ENCODE results near the gene TBC1D17. TPM values are rescaled to one million over a fixed set of nuclear protein-coding genes. Genes with fewer than 3 reads are reported as not detected.

The TBC1D17 gene
- 10 to 100 TPM; 44.5 to 49.3 TPM for total RNA-seq

GRCh38 chr19:49877020-49877878, at the start of gene TBC1D17, which contains the start of gene AKT1S1:
TBC1D17 (plus strand) TSS chr19:49877702; CDS start chr19:49877724, 22 bp downstream.
AKT1S1 (minus strand) TSS chr19:49877355; CDS start chr19:49873295, 4,060 bp downstream.

GRCh38 chr19:49850487-49851342, 26.8 kb upstream of the TBC1D17 start, which contains the start of gene PTOV1:
PTOV1 (plus strand) TSS chr19:49851159.

GRCh38 chr19:49866933-49867782, 10.3 kb upstream of the TBC1D17 start, which contains the start of gene PNKP:
PNKP (minus strand) TSS chr19:49867576; CDS start chr19:49867204, 372 bp downstream.

GRCh38 chr19:49896863-49897621, 19.5 kb downstream of the TBC1D17 start, which contains the start of gene IL4I1:
IL4I1 (minus strand) TSS chr19:49896887; CDS start chr19:49896160, 727 bp downstream.

GRCh38 chr19:49929121-49929610, 51.7 kb downstream of the TBC1D17 start, which contains the start of the genes ATF5 and NUP62:
ATF5 (plus strand) TSS chr19:49929205; CDS start chr19:49930851, 1,646 bp downstream.
NUP62 (minus strand) TSS chr19:49929504; CDS start chr19:49909807, 19,697 bp downstream.

Small RNA genes within 50 kb of the gene (microRNA-seq; reads per million reads assigned to microRNA genes)
- gene MIR4749 (ENCODE audit: borderline microRNAs expressed, borderline replicate concordance): 1.3 reads per million
- not detected for gene MIR4750 (ENCODE audit: borderline microRNAs expressed, borderline replicate concordance)
- gene MIR6800 (ENCODE audit: borderline microRNAs expressed, borderline replicate concordance): not detected

Other genes starting within 250 kb of the TBC1D17 start
- 10 to 100 TPM; 13.7 to 13.8 TPM for gene RRAS, start 237.6 kb upstream of the TBC1D17 start, total RNA-seq
- gene SCAF1, start 235.5 kb upstream of the TBC1D17 start, total RNA-seq: 10 to 100 TPM; 53.6 to 55.0 TPM
- 100 to 1,000 TPM; 148 to 156 TPM for gene IRF3, start 211.8 kb upstream of the TBC1D17 start, total RNA-seq
- 10 to 100 TPM; 47.4 to 50.9 TPM for gene BCL2L12, start 211.8 kb upstream of the TBC1D17 start, total RNA-seq
- 100 to 1,000 TPM; 115 to 116 TPM for gene PRMT1, start 200.4 kb upstream of the TBC1D17 start, total RNA-seq
- gene ADM5, start 188.1 kb upstream of the TBC1D17 start, total RNA-seq: 1 to 10 TPM; 4.8 to 5.3 TPM
- gene CPT1C, start 186.6 kb upstream of the TBC1D17 start, total RNA-seq: 1 to 10 TPM; 1.3 to 1.6 TPM
- 1 to 10 TPM; 1.2 to 1.7 TPM for gene TSKS, start 114.4 kb upstream of the TBC1D17 start, total RNA-seq
- gene AP2A1, start 110.7 kb upstream of the TBC1D17 start, total RNA-seq: 10 to 100 TPM; 65.0 to 66.1 TPM
- 10 to 100 TPM; 15.4 to 16.7 TPM for gene FUZ, start 64.4 kb upstream of the TBC1D17 start, total RNA-seq
- gene MED25, start 59.4 kb upstream of the TBC1D17 start, total RNA-seq: 10 to 100 TPM; 49.9 to 51.3 TPM
- gene PTOV1, start 26.5 kb upstream of the TBC1D17 start, total RNA-seq: 10 to 100 TPM; 78.1 to 84.8 TPM
- gene PNKP, start 10.1 kb upstream of the TBC1D17 start, total RNA-seq: 100 to 1,000 TPM; 125 to 139 TPM
- gene AKT1S1, start 347 bp upstream of the TBC1D17 start, total RNA-seq: 10 to 100 TPM; 19.8 to 20.9 TPM
- gene IL4I1, start 19.2 kb downstream of the TBC1D17 start, total RNA-seq: 1 to 10 TPM; 2.4 to 3.7 TPM
- 10 to 100 TPM; 10.2 to 13.6 TPM for gene ATF5, start 51.5 kb downstream of the TBC1D17 start, total RNA-seq
- 10 to 100 TPM; 88.2 to 99.8 TPM for gene NUP62, start 51.8 kb downstream of the TBC1D17 start, total RNA-seq
- gene SIGLEC11, start 83.5 kb downstream of the TBC1D17 start, total RNA-seq: not detected
- gene VRK3, start 147.7 kb downstream of the TBC1D17 start, total RNA-seq: 10 to 100 TPM; 72.0 to 72.6 TPM
- 10 to 100 TPM in 1 of 2 experiments, 1 to 10 TPM in 1; 8.4 to 10.4 TPM for gene ZNF473, start 148.3 kb downstream of the TBC1D17 start, total RNA-seq

Measured in activated naive CD4-positive, alpha-beta T cell treated with anti-CD3 and anti-CD28 coated beads, Interleukin-2, amount 10 ng/mL, durations not matched to agents 5 hours and 36 hours (primary cell).